Nephron progenitor cell (in vitro differentiated cells): ENCODE results near the gene TBC1D30.
A peak's percentile ranks its signal among the peaks of the same experiment; 100 is the strongest.

Source experiments
- DNase-seq: peaks from one replicate; pipeline ENCODE4 v3.0.0; 2021
- H3K27ac Mint-ChIP-seq: 2 replicates; pipeline ENCODE4 v1.8.0; 2021; ENCODE audit warnings: mild to moderate bottlenecking, moderate library complexity, mixed read lengths
- H3K27me3 Mint-ChIP-seq: 2 replicates; pipeline ENCODE4 v1.8.0; 2021; ENCODE audit warnings: mild to moderate bottlenecking, low read depth, mixed read lengths; ENCODE audit not compliant: poor library complexity
- H3K36me3 Mint-ChIP-seq: 2 replicates; pipeline ENCODE4 v1.8.0; 2021; ENCODE audit warnings: low read depth, mixed read lengths
- H3K4me1 Mint-ChIP-seq: 2 replicates; pipeline ENCODE4 v1.8.0; 2021; ENCODE audit warnings: mixed read lengths
- H3K4me3 Mint-ChIP-seq: 2 replicates; pipeline ENCODE4 v1.8.0; 2021; ENCODE audit warnings: mild to moderate bottlenecking, moderate library complexity, mixed read lengths
- H3K9me3 Mint-ChIP-seq: 2 replicates; pipeline ENCODE4 v1.8.0; 2021; ENCODE audit warnings: mild to moderate bottlenecking, moderate library complexity, mixed read lengths
- CTCF ChIP-seq: fragments of 200-600 bp; sonication (generic); IDR thresholded peaks from 2 replicates; pipeline ENCODE4 v1.5.0; 2021; ENCODE audit warnings: antibody characterized with exemption

Gene TBC1D30

GRCh38 chr12:64821116-64821630 lies 3.3 kb upstream of the TBC1D30 start:
- no peak overlapping the region for H3K27ac Mint-ChIP-seq

GRCh38 chr12:64824130-64824499 lies 332 bp upstream of the TBC1D30 start:
- Mint-ChIP-seq H3K27me3 (peaks cover 88% of the 10 kb centered on the region), H3K27ac (no peak overlapping the region), H3K4me3 (peak overlapping the region; percentile 80)

More at GRCh38 chr12:64821116-64821630, 3.3 kb upstream of the TBC1D30 start:
- no peak for DNase-seq
- peaks cover 4% of the 10 kb centered on the region for H3K4me1 Mint-ChIP-seq
- no peak overlapping the region for H3K4me3 Mint-ChIP-seq
- TF ChIP-seq CTCF: no peak
- H3K27me3 Mint-ChIP-seq: peaks cover 68% of the 10 kb centered on the region
- H3K9me3 Mint-ChIP-seq: peaks cover 24% of the 10 kb centered on the region
- peaks cover 4% of the 10 kb centered on the region for H3K36me3 Mint-ChIP-seq

GRCh38 chr12:64825143-64826021 lies 935 bp downstream of the TBC1D30 start:
- H3K4me1 Mint-ChIP-seq: peaks cover 7% of the 10 kb centered on the region
- no peak overlapping the region for H3K27ac Mint-ChIP-seq
- no peak for TF ChIP-seq CTCF
- H3K36me3 Mint-ChIP-seq: peaks cover 4% of the 10 kb centered on the region
- H3K27me3 Mint-ChIP-seq: peaks cover 97% of the 10 kb centered on the region
- H3K9me3 Mint-ChIP-seq: peaks cover 24% of the 10 kb centered on the region
- peak; percentile 11 for DNase-seq
- H3K4me3 Mint-ChIP-seq: peak overlapping the region; percentile 80

More at GRCh38 chr12:64824130-64824499, 332 bp upstream of the TBC1D30 start:
- H3K4me1 Mint-ChIP-seq: peaks cover 7% of the 10 kb centered on the region
- H3K36me3 Mint-ChIP-seq: peaks cover 4% of the 10 kb centered on the region
- TF ChIP-seq CTCF: no peak
- DNase-seq: no peak
- peaks cover 24% of the 10 kb centered on the region for H3K9me3 Mint-ChIP-seq

GRCh38 chr12:64826234-64826633 lies 1.8 kb downstream of the TBC1D30 start:
- H3K9me3 Mint-ChIP-seq: peaks cover 20% of the 10 kb centered on the region
- peak; percentile 83 for DNase-seq
- TF ChIP-seq CTCF: no peak
- H3K4me1 Mint-ChIP-seq: peaks cover 7% of the 10 kb centered on the region
- H3K36me3 Mint-ChIP-seq: peaks cover 4% of the 10 kb centered on the region
- peaks cover 98% of the 10 kb centered on the region for H3K27me3 Mint-ChIP-seq
- no peak overlapping the region for H3K27ac Mint-ChIP-seq
- H3K4me3 Mint-ChIP-seq: peak overlapping the region; percentile 66

- no peak for TF ChIP-seq CTCF
- Mint-ChIP-seq H3K4me3 (no peak overlapping the region), H3K4me1 (peaks cover 7% of the 10 kb centered on the region), H3K27ac (no peak overlapping the region), H3K36me3 (peaks cover 4% of the 10 kb centered on the region), H3K9me3 (peaks cover 6% of the 10 kb centered on the region), H3K27me3 (peaks cover 80% of the 10 kb centered on the region)
- no peak for DNase-seq
These were observed 4.3 kb downstream of the TBC1D30 start for GRCh38 chr12:64828713-64829112.
